Measurements from ENCODE around the gene FAM169A. TPM values are rescaled to one million over a fixed set of nuclear protein-coding genes. Genes with fewer than 3 reads are reported as not detected.

The FAM169A gene
- total RNA-seq, 2 donors from 2014 or later, result 1.1 to 2.2 TPM

DNA sequence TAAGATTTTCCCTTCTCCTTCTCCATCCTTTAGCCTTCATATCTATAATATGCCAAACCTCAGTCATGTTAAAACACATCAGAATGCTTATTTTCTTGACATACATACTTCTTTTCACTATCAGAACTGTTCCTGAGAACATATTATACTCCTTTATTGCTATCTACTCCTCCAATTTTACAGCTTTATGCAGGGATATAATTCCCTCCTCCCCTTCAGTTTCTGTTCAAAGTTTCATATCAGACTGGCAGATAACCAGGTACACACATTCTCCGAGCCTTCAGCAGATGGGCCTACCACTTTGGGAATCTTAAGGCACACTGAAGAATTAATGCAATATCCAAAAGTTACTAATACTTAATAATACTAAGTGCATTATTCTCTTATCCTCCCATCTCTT is 29.1 kb downstream of the FAM169A start:
- ATAC-seq (ENCODE audit: insufficient number of reproducible peaks, low FRiP score, low read depth) (no peak), DNase-seq (ENCODE audit: low spot score) (no peak)
- H3K9me3 ChIP-seq, result no peaks in the 10 kb centered on the region
- H3K27me3 ChIP-seq (replicated peaks; ENCODE audit: insufficient read depth), result no peaks in the 10 kb centered on the region
- H3K4me1 ChIP-seq (ENCODE audit: control insufficient read depth in 1 of 2, low read depth in 2 of 2), result no peaks in the 10 kb centered on the region
- no peak overlapping the region for H3K27ac ChIP-seq
- no peaks in the 10 kb centered on the region for H3K36me3 ChIP-seq
- no peak overlapping the region for H3K4me3 ChIP-seq
- TF ChIP-seq, protein P1, sequence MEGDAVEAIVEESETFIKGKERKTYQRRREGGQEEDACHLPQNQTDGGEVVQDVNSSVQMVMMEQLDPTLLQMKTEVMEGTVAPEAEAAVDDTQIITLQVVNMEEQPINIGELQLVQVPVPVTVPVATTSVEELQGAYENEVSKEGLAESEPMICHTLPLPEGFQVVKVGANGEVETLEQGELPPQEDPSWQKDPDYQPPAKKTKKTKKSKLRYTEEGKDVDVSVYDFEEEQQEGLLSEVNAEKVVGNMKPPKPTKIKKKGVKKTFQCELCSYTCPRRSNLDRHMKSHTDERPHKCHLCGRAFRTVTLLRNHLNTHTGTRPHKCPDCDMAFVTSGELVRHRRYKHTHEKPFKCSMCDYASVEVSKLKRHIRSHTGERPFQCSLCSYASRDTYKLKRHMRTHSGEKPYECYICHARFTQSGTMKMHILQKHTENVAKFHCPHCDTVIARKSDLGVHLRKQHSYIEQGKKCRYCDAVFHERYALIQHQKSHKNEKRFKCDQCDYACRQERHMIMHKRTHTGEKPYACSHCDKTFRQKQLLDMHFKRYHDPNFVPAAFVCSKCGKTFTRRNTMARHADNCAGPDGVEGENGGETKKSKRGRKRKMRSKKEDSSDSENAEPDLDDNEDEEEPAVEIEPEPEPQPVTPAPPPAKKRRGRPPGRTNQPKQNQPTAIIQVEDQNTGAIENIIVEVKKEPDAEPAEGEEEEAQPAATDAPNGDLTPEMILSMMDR (IDR thresholded peaks at IDR 0.05), result no peak

- Histone ChIP-seq H3K27ac (no peak overlapping the region), H3K36me3 (no peaks in the 10 kb centered on the region), H3K4me3 (no peak overlapping the region), H3K9me3 (no peaks in the 10 kb centered on the region), H3K4me1 (ENCODE audit: control insufficient read depth in 1 of 2, low read depth in 2 of 2) (no peaks in the 10 kb centered on the region), H3K27me3 (replicated peaks; ENCODE audit: insufficient read depth) (no peaks in the 10 kb centered on the region)
- TF ChIP-seq, protein P1 (IDR thresholded peaks at IDR 0.05), result no peak
- ATAC-seq (ENCODE audit: insufficient number of reproducible peaks, low FRiP score, low read depth) (no peak), DNase-seq (ENCODE audit: low spot score) (no peak)
These were observed 32.5 kb downstream of the FAM169A start for GRCh38 chr5:74833537-74834266.

- Histone ChIP-seq H3K27me3 (replicated peaks; ENCODE audit: insufficient read depth) (no peaks in the 10 kb centered on the region), H3K27ac (no peak overlapping the region), H3K36me3 (no peaks in the 10 kb centered on the region), H3K9me3 (no peaks in the 10 kb centered on the region), H3K4me3 (no peak overlapping the region), H3K4me1 (ENCODE audit: control insufficient read depth in 1 of 2, low read depth in 2 of 2) (no peaks in the 10 kb centered on the region)
- ATAC-seq (ENCODE audit: insufficient number of reproducible peaks, low FRiP score, low read depth), result no peak
- no peak for DNase-seq (ENCODE audit: low spot score)
- TF ChIP-seq, protein P1 (IDR thresholded peaks at IDR 0.05), result no peak
These were observed 36.8 kb downstream of the FAM169A start for GRCh38 chr5:74829413-74829812.

DNA sequence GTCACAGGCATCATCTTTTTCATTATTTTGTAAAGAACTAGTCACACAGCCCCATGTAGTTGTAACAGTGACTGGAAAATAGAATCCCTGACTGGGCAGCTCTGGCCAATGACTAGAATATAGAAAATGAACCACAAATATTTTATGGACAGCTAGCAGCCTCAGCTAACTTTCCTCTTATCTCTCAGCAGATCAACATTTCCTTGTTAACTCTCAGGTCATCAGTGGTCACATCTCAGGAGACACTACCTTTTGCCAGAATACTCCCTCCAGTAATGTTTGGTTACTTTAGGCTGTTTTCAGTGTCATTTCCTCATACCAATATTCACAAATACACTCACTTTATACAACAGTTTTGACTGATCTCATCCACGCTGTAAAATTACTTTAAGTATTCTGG is 43.9 kb downstream of the FAM169A start:
- Histone ChIP-seq H3K27ac (no peak overlapping the region), H3K27me3 (replicated peaks; ENCODE audit: insufficient read depth) (no peaks in the 10 kb centered on the region), H3K4me1 (ENCODE audit: control insufficient read depth in 1 of 2, low read depth in 2 of 2) (no peaks in the 10 kb centered on the region), H3K9me3 (no peaks in the 10 kb centered on the region), H3K36me3 (no peaks in the 10 kb centered on the region), H3K4me3 (no peak overlapping the region)
- TF ChIP-seq, protein P1 (IDR thresholded peaks at IDR 0.05), result no peak
- ATAC-seq (ENCODE audit: insufficient number of reproducible peaks, low FRiP score, low read depth) (no peak), DNase-seq (ENCODE audit: low spot score) (no peak)

GRCh38 chr5:74816875-74817274 is 49.3 kb downstream of the FAM169A start:
- no peaks in the 10 kb centered on the region for H3K27me3 ChIP-seq (replicated peaks; ENCODE audit: insufficient read depth)
- ATAC-seq (ENCODE audit: insufficient number of reproducible peaks, low FRiP score, low read depth) (no peak), DNase-seq (ENCODE audit: low spot score) (no peak)
- no peaks in the 10 kb centered on the region for H3K4me1 ChIP-seq (ENCODE audit: control insufficient read depth in 1 of 2, low read depth in 2 of 2)
- no peak overlapping the region for H3K4me3 ChIP-seq
- H3K27ac ChIP-seq, result no peak overlapping the region
- TF ChIP-seq, protein P1 (IDR thresholded peaks at IDR 0.05), result no peak
- H3K36me3 ChIP-seq, result no peaks in the 10 kb centered on the region
- no peaks in the 10 kb centered on the region for H3K9me3 ChIP-seq
